ENCODE measurements around the gene MRPL38. TPM values are rescaled to one million over a fixed set of nuclear protein-coding genes. Genes with fewer than 3 reads are reported as not detected.

Gene MRPL38
- total RNA-seq, 1 donor from 2014 or later, result 31.9 TPM

- intact Hi-C loops (cut with DNase I), result loop anchor here (1.0 to 10.0 kb wide), 3 partner anchors 18 to 214 kb away; partner anchors contain the start of genes RECQL5, SAP30BP and TRIM65
- H3K9me3 ChIP-seq, result no peaks in the 10 kb centered on the region
- H3K36me3 ChIP-seq, result peaks cover 13% of the 10 kb centered on the region in 2 donors
- H3K27ac ChIP-seq, result peak within 1 kb of the TSS; percentile 96 to 99
- H3K4me1 ChIP-seq, result peaks cover 27 to 40% of the 10 kb centered on the region in 2 donors
- peak in 1 of 2 donors; percentile 88 for DNase-seq (ENCODE audit: low spot score in 2 of 2)
- H3K27me3 ChIP-seq, result no peaks in the 10 kb centered on the region
- peak within 1 kb of the TSS; percentile 85 to 96 for H3K4me3 ChIP-seq
- TF ChIP-seq, protein P1, sequence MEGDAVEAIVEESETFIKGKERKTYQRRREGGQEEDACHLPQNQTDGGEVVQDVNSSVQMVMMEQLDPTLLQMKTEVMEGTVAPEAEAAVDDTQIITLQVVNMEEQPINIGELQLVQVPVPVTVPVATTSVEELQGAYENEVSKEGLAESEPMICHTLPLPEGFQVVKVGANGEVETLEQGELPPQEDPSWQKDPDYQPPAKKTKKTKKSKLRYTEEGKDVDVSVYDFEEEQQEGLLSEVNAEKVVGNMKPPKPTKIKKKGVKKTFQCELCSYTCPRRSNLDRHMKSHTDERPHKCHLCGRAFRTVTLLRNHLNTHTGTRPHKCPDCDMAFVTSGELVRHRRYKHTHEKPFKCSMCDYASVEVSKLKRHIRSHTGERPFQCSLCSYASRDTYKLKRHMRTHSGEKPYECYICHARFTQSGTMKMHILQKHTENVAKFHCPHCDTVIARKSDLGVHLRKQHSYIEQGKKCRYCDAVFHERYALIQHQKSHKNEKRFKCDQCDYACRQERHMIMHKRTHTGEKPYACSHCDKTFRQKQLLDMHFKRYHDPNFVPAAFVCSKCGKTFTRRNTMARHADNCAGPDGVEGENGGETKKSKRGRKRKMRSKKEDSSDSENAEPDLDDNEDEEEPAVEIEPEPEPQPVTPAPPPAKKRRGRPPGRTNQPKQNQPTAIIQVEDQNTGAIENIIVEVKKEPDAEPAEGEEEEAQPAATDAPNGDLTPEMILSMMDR (IDR thresholded peaks at IDR 0.05), result no peak
These were observed 26.3 kb downstream of the MRPL38 start, which contains the start of gene TRIM47 for GRCh38 chr17:75878174-75878998. TRIM47 (minus strand) TSS chr17:75878581; CDS start chr17:75878548, 33 bp downstream.

DNA sequence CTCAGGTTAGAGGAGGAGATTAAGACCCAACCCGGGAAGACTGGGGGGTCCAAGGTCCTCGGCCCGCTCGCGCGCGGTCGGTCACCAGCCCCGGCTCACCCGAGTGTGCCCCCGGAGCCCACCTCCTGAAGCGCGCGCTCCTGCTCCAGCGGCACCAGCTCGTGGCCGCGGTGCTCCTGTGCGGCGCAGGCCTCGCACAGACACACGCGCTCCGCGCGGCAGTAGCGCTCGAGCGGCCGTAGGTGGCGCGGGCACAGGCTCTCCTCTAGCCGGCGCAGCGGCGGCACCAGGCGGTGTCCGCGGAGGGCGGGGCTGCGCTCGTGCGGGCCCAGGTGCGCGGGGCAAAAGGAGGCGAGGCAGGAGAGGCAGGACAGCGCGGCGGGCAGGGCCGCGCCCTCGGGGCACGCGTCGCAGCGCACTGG lies 26.9 kb downstream of the MRPL38 start:
- TF ChIP-seq, protein P1 (IDR thresholded peaks at IDR 0.05), result peak in 2 of 3 experiments; percentile 48 to 51
- Histone ChIP-seq H3K27me3 (no peaks in the 10 kb centered on the region), H3K9me3 (no peaks in the 10 kb centered on the region), H3K4me3 (peak overlapping the region; percentile 85 to 96), H3K4me1 (peaks cover 33 to 45% of the 10 kb centered on the region in 2 donors), H3K27ac (peak overlapping the region; percentile 96 to 99), H3K36me3 (peaks cover 13% of the 10 kb centered on the region in 2 donors)
- intact Hi-C loops (cut with DNase I), result loop anchor here (1.0 to 10.0 kb wide), 5 partner anchors 19 to 213 kb away; partner anchors contain the start of genes MRPL38, RECQL5, SAP30BP and TRIM65
- DNase-seq (ENCODE audit: low spot score in 2 of 2), result peak in 1 of 2 donors; percentile 86

GRCh38 chr17:75876938-75877751 lies 27.5 kb downstream of the MRPL38 start:
- H3K9me3 ChIP-seq, result no peaks in the 10 kb centered on the region
- peak overlapping the region; percentile 96 to 99 for H3K27ac ChIP-seq
- H3K4me3 ChIP-seq, result peak overlapping the region; percentile 85 to 96
- no peaks in the 10 kb centered on the region for H3K27me3 ChIP-seq
- TF ChIP-seq, protein P1 (IDR thresholded peaks at IDR 0.05), result peak; percentile 8 to 44 (median 41)
- intact Hi-C loops (cut with DNase I), result loop anchor here (1.0 to 10.0 kb wide), 3 partner anchors 22 to 212 kb away; partner anchors contain the start of genes MRPL38, RECQL5, SAP30BP and WBP2
- peaks cover 13% of the 10 kb centered on the region in 2 donors for H3K36me3 ChIP-seq
- DNase-seq (ENCODE audit: low spot score in 2 of 2), result peak; percentile 88 to 98
- peaks cover 38 to 50% of the 10 kb centered on the region in 2 donors for H3K4me1 ChIP-seq

DNA sequence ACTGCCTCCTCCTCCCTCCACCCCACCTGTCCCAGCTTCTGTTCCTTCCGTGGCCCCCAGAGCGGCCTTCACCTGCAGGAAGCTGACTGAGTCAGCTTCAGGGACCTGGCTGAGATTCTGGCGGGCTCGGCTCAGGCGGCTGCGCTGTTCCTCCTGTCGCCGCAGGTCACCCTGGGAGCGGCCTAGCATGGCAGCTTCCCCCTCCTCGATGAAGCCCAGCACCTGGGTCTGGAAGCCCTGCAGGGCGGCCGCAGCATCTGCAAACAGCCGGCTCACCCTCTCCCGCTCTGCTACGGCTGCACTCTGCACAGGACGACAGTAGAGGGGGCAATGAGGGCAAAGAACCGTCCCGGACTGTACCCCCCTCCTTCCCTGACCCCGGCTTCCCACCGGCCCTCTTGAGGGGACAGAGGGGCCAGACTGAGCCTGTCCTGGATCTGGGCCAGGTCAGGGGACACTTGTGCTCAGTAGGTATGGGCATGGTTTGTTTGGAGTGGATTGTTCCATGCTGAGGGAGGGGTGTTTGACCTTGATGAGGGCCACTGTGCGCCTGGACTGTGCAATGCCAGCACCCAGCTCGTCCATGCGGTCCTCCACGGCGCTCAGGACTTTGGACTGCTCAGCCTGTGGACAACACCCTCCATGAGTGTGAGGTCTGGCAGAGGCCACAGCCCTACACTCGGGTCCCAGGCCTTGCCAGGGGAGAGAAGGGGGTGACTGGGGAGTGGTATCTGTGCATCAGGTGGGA lies 28.3 kb downstream of the MRPL38 start:
- intact Hi-C loops (cut with DNase I), result loop anchor here (2.0 to 10.0 kb wide), 2 partner anchors 28 to 212 kb away; partner anchors contain the start of genes MRPL38, RECQL5 and SAP30BP
- Histone ChIP-seq H3K27ac (peak overlapping the region; percentile 96 to 99), H3K27me3 (no peaks in the 10 kb centered on the region), H3K9me3 (no peaks in the 10 kb centered on the region), H3K4me1 (peaks cover 38 to 58% of the 10 kb centered on the region in 2 donors), H3K36me3 (peaks cover 13% of the 10 kb centered on the region in 2 donors), H3K4me3 (peak overlapping the region; percentile 85 to 96)
- peak in 1 of 2 donors; percentile 76 for DNase-seq (ENCODE audit: low spot score in 2 of 2)
- TF ChIP-seq, protein P1 (IDR thresholded peaks at IDR 0.05), result peak in 2 of 3 experiments; percentile 15 to 31

GRCh38 chr17:75875940-75876189 lies 28.8 kb downstream of the MRPL38 start:
- peaks cover 38 to 59% of the 10 kb centered on the region in 2 donors for H3K4me1 ChIP-seq
- H3K27me3 ChIP-seq, result no peaks in the 10 kb centered on the region
- peak overlapping the region; percentile 85 to 96 for H3K4me3 ChIP-seq
- intact Hi-C loops (cut with DNase I), result loop anchor here (2.0 to 10.0 kb wide), 2 partner anchors 29 to 211 kb away; partner anchors contain the start of genes MRPL38, RECQL5 and SAP30BP
- peak overlapping the region; percentile 96 to 99 for H3K27ac ChIP-seq
- no peak for DNase-seq (ENCODE audit: low spot score in 2 of 2)
- H3K36me3 ChIP-seq, result peaks cover 13% of the 10 kb centered on the region in 2 donors
- H3K9me3 ChIP-seq, result no peaks in the 10 kb centered on the region
- TF ChIP-seq, protein P1 (IDR thresholded peaks at IDR 0.05), result no peak
